D721Med (cell line): ENCODE measurements around the gene NUDC.
"Not testable (repeated sequence)": the region's sequence is repeated elsewhere in the genome, so short reads cannot be mapped to it uniquely, and the experiment has no call there.

Source experiments
- DNase-seq: peaks from one replicate; pipeline ENCODE4 v3.0.0; 2011; ENCODE audit warnings: low spot score; ENCODE audit not compliant: insufficient read length
- FAIRE-seq: peaks from 2 replicates; lab custom pipeline; 2011; peaks lifted over from hg19 to GRCh38; lab: Jason Lieb, UNC
- TF ChIP-seq, protein P1 (sequence below): IDR thresholded peaks from 2 replicates; pipeline ENCODE4 v1.5.1; 2012; ENCODE audit warnings: mild to moderate bottlenecking, control low read depth; ENCODE audit not compliant: insufficient read depth; ENCODE audit errors: missing control alignments

NUDC gene

DNA sequence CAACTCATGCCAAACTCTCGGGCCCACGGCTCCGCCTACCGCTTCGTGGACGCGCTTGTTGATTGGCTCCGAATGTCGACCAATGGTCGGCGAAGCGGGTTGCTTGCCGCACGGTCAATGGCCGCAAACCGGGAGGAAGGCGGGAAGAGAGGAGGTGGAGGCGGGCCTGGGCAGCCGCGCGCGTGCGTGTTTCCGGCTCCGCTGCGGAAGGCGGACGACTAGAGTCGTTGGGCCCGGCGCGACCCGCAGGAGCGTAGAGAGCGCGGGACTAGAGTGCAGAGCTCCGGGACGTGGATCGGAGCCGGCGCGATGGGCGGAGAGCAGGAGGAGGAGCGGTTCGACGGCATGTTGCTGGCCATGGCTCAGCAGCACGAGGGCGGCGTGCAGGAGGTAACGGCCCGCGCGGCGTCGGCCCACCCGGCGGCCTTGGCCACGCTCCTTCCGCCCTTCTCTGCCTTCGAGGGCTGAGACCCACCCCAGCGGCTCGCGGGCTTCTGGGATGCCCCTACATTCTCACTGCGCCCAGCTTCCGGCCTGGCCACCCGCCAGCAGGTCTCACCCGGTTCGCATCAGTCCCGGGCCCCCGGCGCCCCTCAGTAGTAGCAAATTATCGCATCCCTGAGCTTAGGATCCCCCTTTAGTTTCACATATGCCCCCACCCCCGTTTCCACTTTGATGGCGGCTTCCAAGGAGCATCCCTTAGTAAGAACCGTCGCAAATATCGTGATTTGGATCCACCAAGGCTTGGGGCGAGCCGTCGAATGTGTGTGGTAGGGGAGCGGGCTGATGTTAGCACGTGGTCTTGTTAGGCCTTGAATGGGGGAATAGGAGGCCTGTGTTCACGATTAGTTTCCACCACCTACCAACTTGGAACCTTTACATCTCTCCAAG is at the start of gene NUDC:
Gene NUDC, plus strand, starts transcription at position 204 of the 891 bp plus-strand sequence. Its CDS starts 106 bp downstream, at position 310.
- TF ChIP-seq, protein P1, sequence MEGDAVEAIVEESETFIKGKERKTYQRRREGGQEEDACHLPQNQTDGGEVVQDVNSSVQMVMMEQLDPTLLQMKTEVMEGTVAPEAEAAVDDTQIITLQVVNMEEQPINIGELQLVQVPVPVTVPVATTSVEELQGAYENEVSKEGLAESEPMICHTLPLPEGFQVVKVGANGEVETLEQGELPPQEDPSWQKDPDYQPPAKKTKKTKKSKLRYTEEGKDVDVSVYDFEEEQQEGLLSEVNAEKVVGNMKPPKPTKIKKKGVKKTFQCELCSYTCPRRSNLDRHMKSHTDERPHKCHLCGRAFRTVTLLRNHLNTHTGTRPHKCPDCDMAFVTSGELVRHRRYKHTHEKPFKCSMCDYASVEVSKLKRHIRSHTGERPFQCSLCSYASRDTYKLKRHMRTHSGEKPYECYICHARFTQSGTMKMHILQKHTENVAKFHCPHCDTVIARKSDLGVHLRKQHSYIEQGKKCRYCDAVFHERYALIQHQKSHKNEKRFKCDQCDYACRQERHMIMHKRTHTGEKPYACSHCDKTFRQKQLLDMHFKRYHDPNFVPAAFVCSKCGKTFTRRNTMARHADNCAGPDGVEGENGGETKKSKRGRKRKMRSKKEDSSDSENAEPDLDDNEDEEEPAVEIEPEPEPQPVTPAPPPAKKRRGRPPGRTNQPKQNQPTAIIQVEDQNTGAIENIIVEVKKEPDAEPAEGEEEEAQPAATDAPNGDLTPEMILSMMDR: no peak
- no peak for FAIRE-seq
- peak; percentile 53 for DNase-seq

DNA sequence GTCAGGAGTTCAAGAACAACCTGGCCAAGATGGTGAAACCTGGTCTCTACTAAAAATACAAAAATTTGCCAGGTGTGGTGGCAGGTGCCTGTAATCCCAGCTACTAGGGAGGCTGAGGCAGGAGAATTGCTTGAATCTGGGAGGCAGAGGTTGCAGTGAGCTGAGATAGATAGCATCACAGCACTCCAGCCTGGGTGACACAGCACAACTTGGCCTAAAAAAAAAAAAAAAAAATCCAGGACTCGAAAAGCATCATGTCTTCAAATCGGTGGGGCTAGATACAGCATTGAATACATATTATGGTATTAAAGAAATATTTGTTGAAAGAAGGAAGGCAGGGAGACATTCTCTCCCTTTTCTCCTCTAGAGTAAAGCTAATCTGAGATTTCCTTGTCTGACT is 48.4 kb upstream of the NUDC start:
- not testable (repeated sequence) for FAIRE-seq, DNase-seq

DNA sequence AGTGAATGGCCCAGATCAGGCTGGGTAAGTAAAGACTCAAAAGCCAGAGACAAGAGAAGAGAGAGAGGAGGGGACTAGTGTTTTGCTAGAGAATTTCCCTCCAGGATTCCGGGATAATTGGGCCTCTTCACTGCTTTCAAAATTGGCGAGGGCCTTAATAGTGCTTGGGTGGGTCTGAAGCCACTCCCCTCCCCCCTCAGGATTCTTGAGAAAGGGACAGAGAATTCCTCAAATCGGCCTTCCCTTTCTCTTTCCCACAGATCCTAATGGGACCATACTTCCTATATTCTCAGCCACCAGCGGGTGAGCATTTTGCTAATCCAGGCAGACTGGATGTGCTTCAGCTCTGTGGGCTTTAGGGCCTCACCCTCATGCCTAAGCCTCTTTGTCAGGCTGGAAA is 46.6 kb upstream of the NUDC start:
- DNase-seq (no peak), FAIRE-seq (no peak)
- TF ChIP-seq, protein P1: no peak

DNA sequence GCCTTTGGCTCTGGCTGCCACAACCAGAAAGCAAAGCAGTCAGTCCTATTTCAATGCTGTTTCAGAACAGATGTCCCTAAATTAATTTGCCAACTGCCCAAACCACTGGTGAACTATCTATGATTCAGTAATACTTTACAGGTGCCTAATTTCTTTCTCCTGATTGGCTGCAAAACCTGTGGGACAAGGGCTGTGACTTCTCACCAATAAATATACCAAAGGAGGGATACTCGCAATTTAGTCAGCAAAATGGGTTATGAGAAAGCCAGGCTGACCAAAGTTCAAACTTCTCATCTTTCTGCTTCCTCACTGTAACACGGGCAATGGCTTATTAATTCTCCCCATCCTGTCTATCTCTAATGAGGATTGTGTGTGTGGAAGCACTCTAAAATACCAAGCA is 44.2 kb upstream of the NUDC start:
- DNase-seq (no peak), FAIRE-seq (no peak)
- TF ChIP-seq, protein P1: no peak

DNA sequence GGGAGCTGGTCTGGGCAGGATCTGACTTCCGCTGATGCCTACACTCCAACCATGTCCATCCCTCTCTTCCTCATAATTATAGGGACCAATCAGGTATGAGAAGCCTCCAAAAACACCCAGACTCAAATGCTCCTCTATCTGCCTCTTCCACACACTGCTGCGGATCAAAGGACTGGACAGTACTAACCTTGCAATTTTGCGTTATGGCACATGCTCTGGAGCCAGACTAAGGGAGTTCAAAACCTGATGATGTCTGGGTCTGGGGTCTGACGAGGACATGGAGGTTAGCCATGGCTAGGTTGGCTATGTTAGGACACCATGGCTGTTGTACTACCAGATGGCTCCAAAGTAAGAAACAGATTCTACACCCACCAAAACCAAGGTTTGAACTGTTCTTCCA is 41.8 kb upstream of the NUDC start:
- no peak for DNase-seq
- TF ChIP-seq, protein P1: no peak
- no peak for FAIRE-seq

DNA sequence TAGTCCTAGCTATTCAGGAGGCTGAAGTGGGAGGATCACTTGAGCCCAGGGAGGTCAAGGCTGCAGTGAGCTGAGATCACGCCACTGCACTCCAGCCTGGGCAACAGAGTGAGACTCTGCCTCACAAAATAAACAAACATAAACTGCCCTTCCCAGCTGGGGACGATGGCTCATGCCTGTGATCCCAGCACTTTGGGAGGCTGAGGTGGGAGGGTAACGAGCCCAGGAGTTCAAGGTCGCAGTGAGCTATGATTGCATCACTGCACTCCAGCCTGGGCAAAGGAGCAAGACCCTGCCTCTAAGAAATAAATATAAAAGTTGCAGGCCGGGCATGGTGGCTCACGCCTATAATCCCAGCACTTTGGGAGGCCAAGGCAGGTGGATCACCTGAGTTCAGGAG is 39.9 kb upstream of the NUDC start:
- FAIRE-seq, DNase-seq: not testable (repeated sequence)

DNA sequence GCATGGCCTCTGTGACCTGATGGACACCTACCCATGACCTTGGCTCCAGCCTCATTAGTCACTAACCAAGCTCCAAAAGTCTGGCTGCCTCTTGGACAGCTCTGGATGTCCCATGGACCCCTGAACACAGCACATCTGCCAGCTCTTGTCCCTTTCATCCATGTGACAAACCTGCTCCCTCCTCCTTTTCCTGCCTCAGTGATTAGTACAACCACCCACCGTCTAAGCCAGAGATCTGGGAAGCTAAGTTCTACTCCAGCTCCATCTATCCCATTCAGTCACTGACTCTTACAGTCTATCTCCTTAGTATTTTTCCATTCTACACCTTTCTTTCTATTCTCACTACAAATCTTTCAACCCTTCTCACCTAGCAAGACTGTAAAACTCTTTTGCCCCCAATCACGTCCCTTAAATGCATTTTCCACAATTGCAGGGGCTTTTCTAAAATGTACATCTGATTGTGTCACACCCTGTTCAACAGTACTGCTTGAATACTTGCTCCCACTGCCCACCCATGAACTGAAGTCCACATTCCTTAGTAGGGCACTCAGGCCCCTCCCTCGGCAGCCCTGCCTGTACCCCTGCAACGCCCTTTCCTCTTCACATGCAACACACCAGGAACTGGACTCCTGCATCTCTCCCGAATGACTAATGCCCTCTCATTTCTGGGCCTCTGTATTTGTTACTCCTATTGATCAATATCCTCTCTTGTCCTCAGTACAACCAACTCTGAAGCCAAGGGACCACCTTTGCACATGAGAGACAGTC is 38.7 kb upstream of the NUDC start:
- TF ChIP-seq, protein P1: no peak
- FAIRE-seq: no peak
- no peak for DNase-seq

DNA sequence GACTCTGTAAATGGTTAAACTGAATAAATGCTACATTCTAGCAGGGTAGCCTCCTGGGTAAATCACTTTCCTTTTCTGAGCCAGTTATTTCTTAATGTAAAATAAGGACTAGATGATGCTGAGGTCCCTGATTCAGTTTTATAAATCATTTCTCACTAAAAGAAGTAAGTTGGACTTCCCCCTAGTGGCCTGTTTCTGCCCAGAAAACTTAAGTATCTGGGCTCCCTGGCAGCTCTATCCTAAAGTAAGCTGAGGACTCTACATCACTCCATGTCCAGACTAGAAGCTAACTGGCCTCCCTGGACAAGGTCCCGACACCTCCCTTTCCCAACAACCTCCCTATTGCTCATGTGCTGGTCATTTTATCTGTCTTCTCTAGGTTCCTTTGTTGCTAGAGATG is 34.4 kb upstream of the NUDC start:
- FAIRE-seq (no peak), DNase-seq (no peak)
- TF ChIP-seq, protein P1: peak; percentile 34
